ENCODE data around the gene CSMD2. TPM values are rescaled to one million over a fixed set of nuclear protein-coding genes. Genes with fewer than 3 reads are reported as not detected.

The CSMD2 gene
- total and polyA plus RNA-seq, 2 experiments from 2014 or later: 5.3 to 16.6 TPM

GRCh38 chr1:34087986-34088385 is 77.0 kb downstream of the CSMD2 start (continued):
- no peak for TF ChIP-seq ETS1 (IDR thresholded peaks at IDR 0.05)
- no peak for TF ChIP-seq ZNF114 (CRISPR knock-in tag; IDR thresholded peaks at IDR 0.05)
- TF ChIP-seq JUNB (IDR thresholded peaks at IDR 0.05; ENCODE audit: unreplicated experiment): no peak
- TF ChIP-seq POLR2AphosphoS5 (IDR thresholded peaks at IDR 0.05; ENCODE audit: low read depth): no peak
- no peak for TF ChIP-seq CREB1 (CRISPR knock-in tag; IDR thresholded peaks at IDR 0.05; ENCODE audit: low read depth)
- TF ChIP-seq EZH2phosphoT487 (IDR thresholded peaks at IDR 0.05; ENCODE audit: unreplicated experiment): no peak

- Histone ChIP-seq H3K4me1 (ENCODE audit: insufficient read depth) (no peaks in the 10 kb centered on the region), H3K79me2 (replicated peaks; ENCODE audit: insufficient read depth) (peaks cover 40% of the 10 kb centered on the region), H3K36me3 (ENCODE audit: insufficient read depth) (no peaks in the 10 kb centered on the region; the same call in 1 of the 2 replicates), H3K27ac (ENCODE audit: low read depth) (no peak overlapping the region), H3K9me2 (ENCODE audit: insufficient read depth) (peaks cover 10% of the 10 kb centered on the region; the same call in 1 of the 2 replicates), H4K20me1 (replicated peaks; ENCODE audit: insufficient read depth) (no peaks in the 10 kb centered on the region; the same call in 1 of the 2 replicates), H3F3A (replicated peaks; ENCODE audit: low read depth) (no peaks in the 10 kb centered on the region), H3K4me2 (no peak overlapping the region), H3K4me3 (no peak overlapping the region), H2AFZ (no peak overlapping the region), H3K27me3 (ENCODE audit: insufficient read depth) (no peaks in the 10 kb centered on the region)
- no peak for ATAC-seq
- Mint-ChIP-seq H3K4me1 (no peaks in the 10 kb centered on the region; the same call in 1 of the 3 replicates), H3K27ac (no peak overlapping the region; the same call in 1 of the 2 replicates), H3K27me3 (ENCODE audit: insufficient read depth, low read depth, poor library complexity) (peaks cover 11% of the 10 kb centered on the region), H3K4me3 (no peak overlapping the region), H3K36me3 (ENCODE audit: low read depth) (peaks cover 76% of the 10 kb centered on the region), H3K9me3 (peaks cover 22% of the 10 kb centered on the region)
- no peak for DNase-seq (ENCODE audit: low spot score)
- TF ChIP-seq STAT1 (IDR thresholded peaks at IDR 0.05; ENCODE audit: unreplicated experiment) (no peak), CTCF (conservative IDR thresholded peaks at IDR 0.05; ENCODE audit: low read depth in 2 of 2) (no peak), POLR2AphosphoS5 (IDR thresholded peaks at IDR 0.05; ENCODE audit: low read depth) (no peak), NANOG (IDR thresholded peaks at IDR 0.05; ENCODE audit: borderline replicate concordance) (no peak), REST (IDR thresholded peaks at IDR 0.05; ENCODE audit: unreplicated experiment) (no peak), ZNF114 (CRISPR knock-in tag; IDR thresholded peaks at IDR 0.05) (no peak), ETS1 (IDR thresholded peaks at IDR 0.05) (no peak), CREB1 (CRISPR knock-in tag; IDR thresholded peaks at IDR 0.05; ENCODE audit: low read depth) (no peak), JUNB (IDR thresholded peaks at IDR 0.05; ENCODE audit: unreplicated experiment) (no peak), ZNF462 (CRISPR knock-in tag; IDR thresholded peaks at IDR 0.05) (no peak)
Measured at GRCh38 chr1:34086561-34086960, 78.5 kb downstream of the CSMD2 start.
